ENCODE results near the gene TRAF2. TPM values are rescaled to one million over a fixed set of nuclear protein-coding genes. Genes with fewer than 3 reads are reported as not detected.

Gene TRAF2
- total and polyA plus RNA-seq, 9 of the 15 experiments (the other 6 are each of a cell fraction or from before 2014, with no cell fraction given), result 0.24 to 45.2 (median 18.0) TPM

GRCh38 chr9:136868644-136869043 is 17.7 kb upstream of the TRAF2 start:
- Histone ChIP-seq H3K27ac (ENCODE audit: extremely low read depth, low read depth, low read length) (no peak overlapping the region), H2AFZ (ENCODE audit: low read depth, low read length) (no peak overlapping the region), H3K4me1 (replicated peaks in 1 of 2; ENCODE audit: control insufficient read depth in 2 of 2, insufficient read depth in 2 of 2, low read length in 2 of 2) (peaks cover 5 to 21% of the 10 kb centered on the region in 2 experiments; a peak in 3 of 5 replicates), H3K79me2 (ENCODE audit: control insufficient read depth, insufficient read depth, low read length) (peaks cover 41% of the 10 kb centered on the region), H3K36me3 (ENCODE audit: control insufficient read depth, insufficient read depth, low read length) (peaks cover 13% of the 10 kb centered on the region; the same call in 2 of the 3 replicates), H3K9me3 (replicated peaks; ENCODE audit: control insufficient read depth, insufficient read depth, low read depth, low read length) (no peaks in the 10 kb centered on the region; the same call in 1 of the 2 replicates), H3K27me3 (ENCODE audit: control insufficient read depth in 2 of 2, insufficient read depth in 2 of 2, low read length in 2 of 2) (no peaks in the 10 kb centered on the region), H3K4me3 (no peak overlapping the region), H3K4me2 (ENCODE audit: insufficient read depth, low read length) (no peak overlapping the region), H3K9ac (ENCODE audit: insufficient read depth in 1 of 2, low read depth in 2 of 2, low read length in 2 of 2) (0 out of 4 replicates have a peak overlapping the region, but pooled peaks of 1 of the 2 experiments have one; percentile 5), H3K9me1 (ENCODE audit: control insufficient read depth, insufficient read depth, low read length) (peaks cover 4% of the 10 kb centered on the region), H4K20me1 (replicated peaks; ENCODE audit: control insufficient read depth, insufficient read depth, low read length) (0 out of 2 replicates have a peak, but pooled peaks cover 6% of the 10 kb centered on the region)
- FAIRE-seq (no peak), ATAC-seq (no peak), DNase-seq (ENCODE audit: extremely low read depth in 1 of 4, low spot score in 3 of 4) (no peak)
- CTCF ChIA-PET (ENCODE audit: low intra/inter-chr PET ratio), result no interaction called here
- POLR2A ChIA-PET, result interaction anchor here (0.6 to 1.6 kb wide), 3 partner anchors 12 to 22 kb away, joined by 3 to 4 read pairs (median 3); no protein-coding TSS in a partner anchor
- in situ Hi-C loops (cut with MboI), result no loop called here
- no TSS peak for BruUV-seq (replicated peaks)
- WGBS (ENCODE audit: insufficient coverage, low coverage, missing lambda C conversion rate), result 83% methylated on average over 10 of the region's 11 CpGs
- intact Hi-C loops (cut with micrococcal nuclease), result no loop called here
- no peak for TF ChIP-seq E2F5 (CRISPR knock-in tag; IDR thresholded peaks at IDR 0.05)
- no peak for TF ChIP-seq VEZF1 (CRISPR knock-in tag; IDR thresholded peaks at IDR 0.05)
- TF ChIP-seq THAP12 (CRISPR knock-in tag; IDR thresholded peaks at IDR 0.05), result no peak
- no peak for TF ChIP-seq MEF2A (IDR thresholded peaks at IDR 0.05; ENCODE audit: control insufficient read depth, low read depth, low read length)
- TF ChIP-seq ELF2 (CRISPR knock-in tag; IDR thresholded peaks at IDR 0.05), result no peak
- TF ChIP-seq CREB1 (IDR thresholded peaks at IDR 0.05), result no peak
- TF ChIP-seq CREB1 (CRISPR knock-in tag; IDR thresholded peaks at IDR 0.05), result no peak
- no peak for TF ChIP-seq ZNF699 (CRISPR knock-in tag; IDR thresholded peaks at IDR 0.05; ENCODE audit: insufficient replicate concordance)
- no peak for TF ChIP-seq HDAC8 (tag; IDR thresholded peaks at IDR 0.05)
- no peak for TF ChIP-seq TSC22D4 (tag; IDR thresholded peaks at IDR 0.05)
- TF ChIP-seq CBFB (CRISPR knock-in tag; IDR thresholded peaks at IDR 0.05), result no peak
- TF ChIP-seq HDGF (IDR thresholded peaks at IDR 0.05), result no peak
- TF ChIP-seq DDX20 (tag; IDR thresholded peaks at IDR 0.05; ENCODE audit: low read depth), result no peak
- no peak for TF ChIP-seq ZNF212 (CRISPR knock-in tag; IDR thresholded peaks at IDR 0.05)
- no peak for TF ChIP-seq HDAC6 (IDR thresholded peaks at IDR 0.05; ENCODE audit: low read depth, low read length)
- TF ChIP-seq RUNX1 (IDR thresholded peaks at IDR 0.05; ENCODE audit: low read depth), result no peak
- no peak for TF ChIP-seq ATF2 (CRISPR knock-in tag; IDR thresholded peaks at IDR 0.05)
